ENCODE results near the gene RPAP3.

The RPAP3 gene

DNA sequence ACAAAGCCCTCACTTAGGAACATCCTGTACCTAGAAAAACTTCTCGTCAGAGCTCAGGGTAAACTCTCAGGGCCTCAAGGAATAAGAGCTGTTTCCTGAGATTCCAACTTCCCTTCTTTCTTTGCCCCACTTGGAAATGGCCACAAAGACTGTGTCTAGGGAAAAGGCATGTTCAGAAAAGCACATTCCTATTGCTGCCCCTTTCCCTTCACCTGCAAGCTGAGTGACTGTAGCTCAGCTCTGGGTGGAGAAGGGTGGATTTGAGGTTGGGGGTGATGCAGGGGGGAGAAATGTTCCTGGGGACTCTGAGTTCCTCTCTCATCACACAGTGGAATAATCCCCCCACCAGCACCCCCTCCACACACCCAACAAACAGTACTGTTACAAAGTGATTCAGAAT, 12.7 kb upstream of the RPAP3 start:
- DNase-seq (ENCODE audit: low read depth), result no peak

DNA sequence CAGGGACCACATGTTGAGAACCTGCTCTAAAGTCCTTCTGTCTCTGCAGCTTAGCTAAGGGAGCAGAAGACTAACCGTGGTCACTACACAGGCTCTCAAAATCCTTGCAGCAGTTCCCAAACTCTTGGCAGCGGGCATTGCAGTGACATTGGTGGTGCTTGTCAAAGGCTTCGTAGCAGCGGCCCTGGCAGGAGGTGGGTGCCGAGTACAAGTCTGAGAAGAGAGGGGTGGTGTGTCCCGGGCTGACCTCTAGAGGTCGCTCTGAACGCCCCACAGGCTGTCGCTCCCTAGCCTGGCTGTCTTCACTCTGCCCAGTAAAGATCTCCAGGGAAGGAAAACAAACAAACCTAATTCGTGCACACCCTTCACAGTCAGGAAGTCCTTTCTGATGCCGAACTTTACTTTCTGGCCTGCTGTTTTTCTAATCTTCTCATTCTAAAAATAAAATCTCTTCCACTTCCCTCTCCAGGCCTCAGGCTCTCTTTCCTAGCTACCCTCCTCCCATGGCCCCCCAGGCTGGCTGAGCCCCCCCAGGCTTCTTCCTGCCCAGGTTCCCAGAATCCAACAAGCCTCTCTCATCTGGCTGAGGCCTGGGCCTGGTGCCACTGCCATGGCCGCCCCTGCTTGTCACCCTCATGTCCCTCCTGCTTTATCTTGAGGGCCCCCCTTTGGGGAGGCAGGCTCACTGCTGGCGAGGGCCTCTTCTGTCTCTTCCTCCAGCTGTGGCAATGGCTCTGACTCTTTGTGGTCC, 11.8 kb upstream of the RPAP3 start:
- peak; percentile 86 for DNase-seq (ENCODE audit: low read depth)

DNA sequence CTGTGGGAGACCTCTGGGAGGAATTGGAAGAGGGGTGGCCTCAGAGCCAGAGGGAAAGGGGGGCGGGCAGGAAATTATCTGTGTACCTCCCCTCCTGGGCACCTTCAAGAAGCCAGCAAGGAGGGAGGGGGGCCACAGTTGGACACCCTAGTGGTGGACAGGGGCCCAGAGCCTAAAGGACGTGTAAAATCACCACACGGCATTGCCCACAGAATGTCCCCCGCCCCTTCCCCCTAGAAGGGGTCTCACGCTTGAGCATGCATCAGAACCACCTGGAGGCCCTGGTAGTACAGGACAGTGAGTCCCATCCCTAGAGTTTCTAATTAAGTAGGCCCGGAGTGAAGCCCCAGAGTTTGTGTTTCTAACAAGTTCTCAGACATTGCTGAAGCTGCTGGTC, 11.2 kb upstream of the RPAP3 start:
- DNase-seq (ENCODE audit: low read depth), result no peak

DNA sequence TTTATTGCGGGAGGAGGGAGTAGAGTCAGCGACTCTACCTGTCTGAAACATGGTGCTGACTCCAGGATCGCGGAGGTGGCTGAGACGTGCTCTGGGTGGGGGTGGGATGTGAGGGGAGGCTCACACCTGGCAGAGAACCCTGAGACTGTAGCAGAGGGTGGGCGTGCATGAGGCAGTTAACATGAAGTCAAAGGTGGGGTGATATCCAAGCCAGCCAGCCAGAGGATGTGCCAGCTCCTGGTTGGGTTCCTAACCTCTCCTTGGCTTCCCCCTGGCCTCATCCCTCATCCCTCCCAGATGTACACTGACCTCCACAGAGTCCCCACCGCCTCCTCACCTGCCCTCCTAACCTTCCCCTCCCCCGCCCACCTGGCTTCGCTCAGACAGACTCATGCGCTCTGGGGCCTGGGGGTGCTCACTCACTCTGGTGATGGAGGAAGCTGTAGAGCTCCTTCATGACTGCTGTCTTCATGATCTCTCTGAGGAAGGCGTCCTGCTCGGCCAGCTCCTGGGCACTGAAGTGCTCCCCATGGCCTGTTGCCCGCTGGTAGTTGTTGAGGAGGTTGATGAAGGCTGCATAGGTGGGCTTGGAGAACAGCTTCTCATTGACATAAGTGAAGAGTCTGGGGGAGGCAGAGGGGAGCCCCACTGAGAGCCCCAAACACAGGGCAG, 10.2 kb upstream of the RPAP3 start:
- DNase-seq (ENCODE audit: low read depth), result no peak

DNA sequence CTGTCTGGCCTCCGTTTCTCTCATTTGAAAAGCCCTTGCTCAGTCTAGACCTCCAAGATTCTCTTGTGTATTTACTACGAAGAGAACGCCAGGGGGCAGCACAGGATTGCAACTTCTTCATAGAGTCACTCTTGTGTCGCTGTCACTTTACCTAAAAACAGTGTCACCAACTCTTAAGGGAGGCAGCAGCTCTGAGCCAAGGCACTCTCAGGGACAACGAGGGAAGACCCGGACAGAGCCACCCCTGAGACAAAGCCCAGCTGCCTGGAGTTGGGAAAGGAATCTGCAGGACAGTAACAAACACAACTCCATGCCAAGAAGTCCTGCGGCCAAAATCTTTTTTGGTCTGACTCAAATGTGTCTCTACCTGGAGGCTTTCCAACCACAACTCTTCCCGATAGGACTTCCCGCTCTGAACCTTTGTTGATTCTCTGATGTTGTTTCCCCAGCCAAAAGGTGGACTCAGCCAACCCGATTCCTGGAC, 9.6 kb upstream of the RPAP3 start:
- DNase-seq (ENCODE audit: low read depth), result peak; percentile 57

DNA sequence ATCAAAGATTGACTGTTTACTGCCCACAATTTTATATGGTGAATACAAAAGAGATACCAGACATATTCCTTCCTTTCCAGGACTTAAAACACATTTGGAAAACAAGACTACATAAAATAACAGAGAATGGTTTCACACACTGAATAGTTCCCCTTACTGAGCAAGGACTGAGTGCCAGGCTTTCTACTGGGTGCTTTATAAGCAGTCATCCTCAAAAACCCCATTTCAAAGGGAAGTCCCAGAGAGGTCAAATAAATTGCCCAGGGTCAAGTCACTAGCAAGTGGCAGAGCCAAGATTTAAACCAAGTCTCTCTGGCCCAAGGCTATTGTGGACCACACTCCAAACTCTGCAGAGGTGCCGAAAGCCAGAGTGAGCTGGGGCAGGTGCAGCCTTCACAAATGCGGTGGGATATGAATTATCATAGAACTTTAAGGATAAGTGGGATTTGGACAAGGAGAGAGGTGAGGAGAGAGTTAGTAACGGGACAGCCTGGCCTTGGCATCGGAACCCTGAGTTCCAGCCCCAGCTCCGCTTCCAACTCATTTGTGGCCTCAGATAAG, 9.1 kb upstream of the RPAP3 start:
- DNase-seq (ENCODE audit: low read depth), result no peak

DNA sequence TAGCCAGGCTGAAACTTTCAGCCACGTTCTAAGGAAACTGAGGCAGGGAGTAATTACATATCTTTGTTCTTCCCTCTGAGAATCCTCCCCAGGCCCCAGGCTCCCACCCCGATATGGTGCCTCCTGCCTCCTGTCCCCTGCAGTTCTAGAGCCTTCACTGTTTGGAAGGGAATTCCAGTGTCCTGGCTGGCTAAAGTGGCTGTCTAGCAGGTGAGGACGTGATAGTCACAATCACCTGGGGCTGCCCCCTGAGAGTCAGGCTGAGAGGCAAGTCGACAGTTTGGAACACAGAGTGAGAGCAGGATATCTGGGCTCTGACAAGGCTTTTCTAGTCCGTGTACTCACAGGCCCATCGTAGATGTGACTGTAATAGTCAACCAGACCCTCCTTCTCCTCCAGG, 6.3 kb upstream of the RPAP3 start:
- no peak for DNase-seq (ENCODE audit: low read depth)

DNA sequence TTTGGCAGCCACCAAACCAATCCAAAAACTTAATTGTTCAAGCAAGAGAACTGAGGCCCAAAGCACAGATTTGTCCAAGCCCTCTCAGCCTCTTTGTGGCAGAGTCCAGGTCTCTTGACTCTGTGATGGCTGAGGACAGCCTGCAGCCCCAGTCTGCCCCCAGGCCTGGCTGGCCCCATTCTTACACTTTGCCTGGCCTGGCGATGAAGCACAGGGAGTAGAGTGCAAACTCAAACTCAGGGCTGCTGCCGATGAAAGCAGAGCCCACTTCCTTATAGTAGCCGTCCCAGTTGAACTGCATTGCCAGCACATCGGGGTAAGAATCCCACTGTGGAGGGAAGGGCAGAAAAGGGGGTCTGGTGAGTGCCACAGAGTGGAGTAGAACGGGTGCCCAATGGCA, 5.6 kb upstream of the RPAP3 start:
- DNase-seq (ENCODE audit: low read depth), result no peak

DNA sequence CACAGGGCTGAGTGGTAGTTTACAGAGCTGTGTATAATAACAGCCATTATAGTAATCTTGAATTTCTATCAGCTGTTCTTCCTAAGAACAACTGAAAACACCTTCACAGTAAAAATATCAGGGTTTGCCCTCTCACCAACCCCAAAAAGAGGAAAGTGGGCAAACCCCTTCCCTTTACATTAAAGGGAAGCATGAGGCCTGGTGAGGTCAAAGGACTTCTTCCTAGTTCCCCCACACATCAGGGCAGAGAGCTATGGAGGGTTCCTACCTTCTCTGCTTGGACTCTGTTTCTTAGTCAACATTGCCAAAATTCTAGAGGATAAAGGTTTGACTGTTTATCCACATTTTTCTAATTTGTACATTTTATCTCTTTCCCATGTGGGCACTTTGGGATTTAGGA, 4.4 kb upstream of the RPAP3 start:
- no peak for DNase-seq (ENCODE audit: low read depth)

DNA sequence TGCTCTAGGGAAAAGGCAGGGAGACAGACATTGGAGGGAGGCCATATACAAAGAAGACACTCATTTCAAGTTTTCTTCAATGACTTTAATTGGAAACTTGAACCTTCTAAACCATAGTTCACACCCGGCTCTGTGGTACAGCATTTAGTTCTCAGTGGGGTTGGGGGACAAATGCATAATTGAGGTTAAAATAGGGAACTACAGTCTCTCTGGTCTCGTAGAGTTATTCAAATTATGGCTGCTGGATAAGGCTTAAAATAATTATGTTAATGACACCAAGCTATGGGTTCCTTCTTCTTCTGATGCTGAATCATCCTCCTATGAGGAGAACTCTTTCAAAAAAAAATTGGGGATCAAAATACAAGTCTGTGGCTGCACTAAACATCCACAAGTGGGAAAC, 3.8 kb upstream of the RPAP3 start:
- no peak for DNase-seq (ENCODE audit: low read depth)

DNA sequence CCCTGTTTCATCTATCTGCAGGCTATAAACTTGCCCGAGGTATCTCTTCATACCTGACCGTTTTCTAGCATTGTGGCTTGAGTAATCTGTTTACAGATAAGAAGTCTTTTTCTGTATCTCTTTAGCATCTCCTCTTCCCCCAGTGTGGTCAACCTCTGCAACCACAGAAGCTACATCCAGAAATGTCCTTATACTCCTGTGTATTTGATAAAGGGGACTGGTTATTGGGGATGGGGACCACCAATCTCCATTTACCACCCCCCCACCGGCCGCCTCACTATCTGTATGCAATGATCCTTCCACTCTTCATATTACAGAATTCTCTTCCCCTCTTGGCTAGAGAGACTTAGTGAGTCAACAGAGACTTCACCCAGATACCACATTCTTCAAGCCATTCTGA, 3.4 kb upstream of the RPAP3 start:
- no peak for DNase-seq (ENCODE audit: low read depth)

DNA sequence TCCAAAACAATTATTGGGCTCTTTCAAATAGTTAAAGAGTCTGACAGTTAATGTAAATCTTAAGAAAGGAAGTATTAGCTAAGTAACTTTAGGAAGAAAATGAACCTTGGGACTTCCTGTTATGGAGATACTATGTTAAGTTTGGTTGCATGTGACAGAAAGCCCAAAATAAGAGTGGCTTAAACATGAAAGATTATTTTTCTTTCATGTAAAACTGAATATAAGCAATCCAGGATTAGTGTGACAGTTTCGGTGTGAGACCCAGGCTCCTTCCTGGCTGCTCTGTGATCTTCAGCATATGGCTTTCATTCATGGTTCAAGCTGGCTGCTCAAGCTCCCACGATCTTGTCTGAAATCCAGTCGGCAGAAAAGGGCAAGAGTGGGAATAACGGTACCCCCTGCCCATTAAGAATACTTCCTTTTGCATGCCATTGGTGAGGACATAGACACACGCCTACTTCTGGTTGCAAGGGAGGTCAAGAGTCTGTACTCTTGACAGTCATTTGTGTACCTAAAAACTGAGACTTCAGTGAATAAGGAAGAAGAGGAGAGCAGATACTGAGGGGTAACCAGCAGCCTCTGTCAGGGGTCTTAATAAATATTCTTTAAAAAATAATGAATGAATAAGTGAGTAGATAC, 2.2 kb upstream of the RPAP3 start:
- no peak for DNase-seq (ENCODE audit: low read depth)

DNA sequence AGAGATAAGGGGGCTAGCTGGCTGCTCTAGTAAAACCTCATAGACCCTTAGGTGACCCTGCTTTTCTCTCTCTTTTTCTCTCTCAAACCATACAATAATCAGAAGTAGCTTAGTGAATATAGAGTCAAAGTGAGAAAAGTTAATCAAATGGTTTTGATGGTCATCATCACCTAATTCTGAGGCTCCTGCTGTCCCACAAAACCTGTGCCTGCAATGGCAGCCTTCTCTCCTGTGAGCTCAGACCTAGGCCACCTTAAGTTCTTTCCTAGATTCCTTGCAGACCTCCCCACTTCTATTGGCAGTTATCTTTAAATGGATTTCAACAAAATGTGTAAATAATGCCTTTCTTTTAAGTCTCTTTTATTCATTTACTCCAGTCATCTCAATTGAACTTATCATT, 1.5 kb upstream of the RPAP3 start:
- DNase-seq (ENCODE audit: low read depth), result no peak

DNA sequence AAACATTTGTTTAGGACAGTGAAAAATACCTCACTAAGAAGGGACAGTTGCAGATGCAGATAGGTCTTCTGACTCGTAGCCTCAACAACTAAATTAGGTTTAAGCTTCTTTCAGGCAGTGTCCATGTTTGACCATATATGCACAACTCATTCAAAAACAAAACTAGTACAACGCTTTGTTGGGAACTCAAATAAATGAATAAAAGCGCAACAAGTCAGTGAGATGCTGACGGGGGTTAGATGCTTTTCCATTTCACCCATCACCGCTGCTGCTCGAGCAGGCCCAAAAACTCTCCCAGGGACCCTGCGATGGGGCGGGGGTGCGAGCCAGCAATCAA, 633 bp downstream of the RPAP3 start:
- DNase-seq (ENCODE audit: low read depth), result no peak

DNA sequence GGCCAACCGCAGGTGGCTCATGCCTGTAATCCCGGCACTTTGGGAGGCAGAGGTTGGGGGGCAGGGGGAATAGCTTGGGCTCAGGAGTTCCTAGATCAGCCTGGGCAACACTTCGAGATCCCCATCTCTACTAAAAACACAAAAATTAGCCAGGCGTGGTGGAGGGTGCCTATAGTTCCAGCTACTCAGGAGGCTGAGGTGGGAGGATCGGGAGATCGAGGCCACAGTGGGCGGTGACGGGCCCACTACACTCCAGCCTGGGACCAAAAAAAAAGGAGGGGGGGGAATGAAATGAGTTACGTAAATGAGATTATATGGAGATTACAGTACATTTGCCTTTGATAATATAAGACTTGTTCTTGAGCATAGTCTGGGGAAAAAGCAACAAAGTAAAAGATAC, 1.1 kb downstream of the RPAP3 start:
- no peak for DNase-seq (ENCODE audit: low read depth)

DNA sequence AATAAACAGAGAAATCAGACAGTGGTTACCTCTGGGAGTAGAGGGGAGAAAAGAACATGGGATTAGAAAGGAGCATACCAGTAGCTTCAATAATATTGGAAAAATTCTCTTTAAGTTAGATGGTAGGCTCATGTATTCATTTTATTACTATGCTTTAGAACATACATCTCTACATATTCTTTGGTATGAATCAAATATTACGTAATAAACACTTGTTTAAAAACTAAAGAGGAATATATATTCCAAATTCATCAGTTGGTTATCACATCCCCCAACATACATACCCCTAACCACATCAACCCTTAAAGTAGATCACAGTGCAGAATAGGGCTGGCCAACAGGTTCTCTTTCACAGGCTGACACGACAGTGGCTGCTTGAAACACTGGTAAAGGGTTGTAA, 5.6 kb downstream of the RPAP3 start:
- DNase-seq (ENCODE audit: low read depth), result no peak

DNA sequence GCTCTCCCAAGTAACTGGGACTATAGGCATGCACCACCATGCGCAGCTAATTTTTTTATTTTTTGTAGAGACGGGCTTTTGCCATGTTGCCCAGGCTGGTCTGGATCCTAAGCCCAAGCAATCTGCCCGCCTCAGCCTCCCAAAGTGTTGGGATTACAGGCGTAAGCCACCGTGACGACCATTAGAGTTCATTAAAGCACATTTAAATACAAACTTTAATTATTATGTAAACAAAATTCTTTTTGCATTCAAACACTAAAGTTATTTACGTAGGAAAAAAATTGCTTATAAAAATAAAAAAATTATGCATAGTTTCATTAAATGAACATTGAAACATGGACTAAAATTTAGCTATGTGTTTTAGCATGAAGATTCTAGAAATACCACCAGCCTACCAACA, 7.2 kb downstream of the RPAP3 start:
- no peak for DNase-seq (ENCODE audit: low read depth)

DNA sequence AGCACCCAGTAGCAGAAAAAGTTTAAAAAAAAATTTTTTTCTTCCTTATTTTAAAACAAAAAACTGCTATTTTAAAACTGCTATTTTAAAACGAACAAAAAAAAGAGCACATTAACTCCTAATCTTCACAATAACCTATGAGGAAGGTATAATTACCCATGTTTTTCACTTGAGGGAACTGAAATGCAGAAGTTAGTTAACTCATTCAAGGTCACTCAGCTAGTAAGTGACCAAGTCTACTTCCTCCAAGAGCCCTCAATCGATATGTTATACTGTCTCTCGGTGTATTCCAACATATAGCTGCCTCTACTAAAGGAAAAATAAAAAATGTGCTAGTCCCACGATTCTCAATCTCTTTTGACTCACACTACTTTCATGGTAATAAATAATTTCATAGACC, 7.8 kb downstream of the RPAP3 start:
- no peak for DNase-seq (ENCODE audit: low read depth)

DNA sequence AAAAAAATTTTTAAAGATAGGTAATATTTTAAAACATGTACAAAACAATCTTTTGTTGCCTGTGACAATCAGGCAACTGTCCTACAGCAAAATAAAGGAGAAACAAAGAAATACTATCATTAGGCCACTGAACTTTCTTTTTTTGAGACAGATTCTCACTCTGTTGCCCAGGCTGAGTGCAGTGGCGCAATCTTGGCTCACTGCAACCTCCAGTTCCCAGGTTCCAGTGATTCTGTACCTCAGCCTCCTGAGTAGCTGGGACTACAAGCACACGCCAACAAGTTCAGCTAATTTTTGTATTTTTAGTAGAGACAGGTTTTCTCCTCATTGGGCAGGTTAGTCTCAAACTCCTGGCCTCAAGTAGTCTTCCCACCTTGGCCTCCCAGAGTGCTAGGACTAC, 16.6 kb downstream of the RPAP3 start:
- DNase-seq (ENCODE audit: low read depth), result no peak

DNA sequence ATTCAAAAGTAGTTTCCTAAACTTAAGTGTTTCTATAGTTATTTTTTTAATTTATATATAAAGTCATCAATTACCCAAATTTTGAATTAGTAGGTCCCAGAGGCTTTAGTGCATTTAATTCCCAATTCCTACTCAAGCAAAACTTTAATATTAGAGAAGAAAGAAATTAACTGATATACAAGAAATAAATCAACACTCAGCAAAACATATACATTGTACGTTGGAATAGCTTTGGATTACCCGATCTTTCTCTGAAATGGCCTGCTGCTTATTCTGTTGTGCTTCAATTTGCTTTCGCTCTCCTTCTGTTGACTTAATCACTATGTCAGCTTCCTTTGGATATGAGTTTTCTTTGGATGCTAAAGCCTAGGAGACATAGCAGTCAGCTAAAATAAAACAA, 18.2 kb downstream of the RPAP3 start:
- DNase-seq (ENCODE audit: low read depth), result no peak

DNA sequence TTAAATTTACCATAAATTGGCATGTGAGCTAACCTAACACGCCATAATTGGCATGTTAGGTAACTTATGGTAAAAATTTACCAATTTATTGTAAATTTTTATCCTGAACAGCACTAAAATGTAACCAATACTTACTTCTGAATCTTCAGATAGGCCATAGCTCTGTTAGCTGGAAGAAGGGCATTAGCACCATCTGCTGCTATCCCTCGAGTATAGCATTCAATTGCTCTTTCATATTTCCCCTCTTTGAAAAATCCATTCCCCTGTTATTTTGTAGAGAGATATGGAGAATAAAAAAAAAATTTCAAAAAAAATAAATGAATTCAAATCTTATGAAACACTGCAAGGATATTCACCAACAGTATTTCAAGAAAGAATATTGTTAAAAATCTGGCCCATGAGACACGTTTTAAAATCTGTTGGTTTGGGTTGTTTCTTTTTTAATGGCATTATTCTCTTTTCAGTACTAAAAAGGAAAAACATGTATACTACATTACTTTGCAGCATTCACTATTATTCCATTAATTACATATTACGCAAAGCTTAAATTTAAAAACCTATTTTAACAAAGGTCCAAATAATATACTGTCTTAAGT, 19.1 kb downstream of the RPAP3 start:
- DNase-seq (ENCODE audit: low read depth), result peak; percentile 53

DNA sequence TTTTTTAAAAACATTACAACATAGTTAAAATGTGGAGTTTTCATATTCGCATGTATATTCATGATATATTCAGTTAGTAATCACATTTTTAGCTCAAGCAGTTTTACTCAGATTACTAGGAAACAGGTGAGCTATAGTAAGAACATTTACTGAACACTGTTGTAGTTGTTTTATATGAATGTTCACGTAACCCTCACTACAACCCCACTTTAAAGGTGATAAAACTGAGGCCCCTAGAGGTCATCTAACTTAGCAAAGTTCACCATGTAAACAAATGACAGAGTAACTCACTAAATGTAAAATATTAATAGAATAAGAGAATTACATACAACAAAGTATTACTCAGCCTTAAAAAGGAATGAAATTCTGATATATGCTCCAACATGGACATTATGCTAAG, 26.0 kb downstream of the RPAP3 start:
- no peak for DNase-seq (ENCODE audit: low read depth)

DNA sequence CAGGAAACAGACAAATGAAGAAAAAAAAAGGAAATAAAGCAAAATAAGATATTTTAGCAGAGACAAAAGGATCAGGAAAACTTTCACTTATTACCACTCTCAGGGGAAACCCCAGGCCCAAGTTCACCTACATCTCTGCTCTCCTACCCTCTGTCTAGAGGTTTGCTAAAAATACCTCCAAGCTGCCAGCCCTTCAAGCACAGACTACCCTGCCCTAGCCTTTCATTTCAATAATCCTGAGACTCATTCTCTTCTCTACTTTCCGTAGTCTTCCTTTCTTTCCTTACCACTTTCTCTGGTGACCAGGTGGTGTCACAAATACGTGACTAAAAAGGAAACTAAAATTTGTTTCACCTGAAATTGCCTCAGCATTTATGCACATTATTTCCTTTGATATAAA, 33.8 kb downstream of the RPAP3 start:
- DNase-seq (ENCODE audit: low read depth), result no peak
